ENCODE measurements around the gene U2SURP.

- TF ChIP-seq CTCF (IDR thresholded peaks at IDR 0.05) (no peak), EZH2phosphoT487 (IDR thresholded peaks at IDR 0.05) (no peak)
Observed at GRCh38 chr3:143089965-143090364, 88.6 kb downstream of the U2SURP start.
